ENCODE data around the gene ACOD1.
"Not testable (repeated sequence)": the region's sequence is repeated elsewhere in the genome, so short reads cannot be mapped to it uniquely, and the experiment has no call there.

DNA sequence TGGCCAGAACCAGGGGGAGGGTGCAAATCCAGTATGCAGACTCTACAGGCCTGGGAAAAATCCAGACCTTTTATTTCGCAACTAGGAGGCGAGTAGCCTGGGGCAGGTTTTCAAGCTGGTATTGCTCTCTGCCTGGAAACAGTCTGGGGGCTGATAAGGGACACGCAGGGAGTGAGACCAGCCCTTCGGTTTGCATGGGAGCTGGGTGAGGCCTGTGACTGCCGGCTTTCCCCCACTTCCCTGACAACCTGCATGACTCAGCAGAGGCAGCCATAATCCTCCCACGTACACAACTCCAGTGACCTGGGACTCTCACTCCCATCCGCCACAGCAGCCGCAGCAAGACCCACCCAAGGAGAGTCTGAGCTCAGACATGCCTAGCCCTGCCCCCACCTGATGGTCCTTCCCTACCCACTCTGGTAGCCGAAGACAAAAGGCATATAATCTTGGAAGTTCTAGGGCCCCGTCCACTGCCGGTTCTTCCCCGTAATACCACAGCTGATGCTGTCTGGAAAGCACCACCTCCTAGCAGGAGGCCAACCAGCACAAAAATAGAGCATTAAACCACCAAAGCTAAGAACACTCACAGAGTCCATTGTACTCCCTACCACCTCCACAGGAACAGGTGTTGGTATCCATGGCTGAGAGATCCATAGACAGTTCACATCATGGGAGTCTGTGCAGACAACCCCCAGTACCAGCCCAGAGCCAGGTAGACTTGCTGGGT, 30.4 kb upstream of the ACOD1 start:
- TF ChIP-seq, protein P1, sequence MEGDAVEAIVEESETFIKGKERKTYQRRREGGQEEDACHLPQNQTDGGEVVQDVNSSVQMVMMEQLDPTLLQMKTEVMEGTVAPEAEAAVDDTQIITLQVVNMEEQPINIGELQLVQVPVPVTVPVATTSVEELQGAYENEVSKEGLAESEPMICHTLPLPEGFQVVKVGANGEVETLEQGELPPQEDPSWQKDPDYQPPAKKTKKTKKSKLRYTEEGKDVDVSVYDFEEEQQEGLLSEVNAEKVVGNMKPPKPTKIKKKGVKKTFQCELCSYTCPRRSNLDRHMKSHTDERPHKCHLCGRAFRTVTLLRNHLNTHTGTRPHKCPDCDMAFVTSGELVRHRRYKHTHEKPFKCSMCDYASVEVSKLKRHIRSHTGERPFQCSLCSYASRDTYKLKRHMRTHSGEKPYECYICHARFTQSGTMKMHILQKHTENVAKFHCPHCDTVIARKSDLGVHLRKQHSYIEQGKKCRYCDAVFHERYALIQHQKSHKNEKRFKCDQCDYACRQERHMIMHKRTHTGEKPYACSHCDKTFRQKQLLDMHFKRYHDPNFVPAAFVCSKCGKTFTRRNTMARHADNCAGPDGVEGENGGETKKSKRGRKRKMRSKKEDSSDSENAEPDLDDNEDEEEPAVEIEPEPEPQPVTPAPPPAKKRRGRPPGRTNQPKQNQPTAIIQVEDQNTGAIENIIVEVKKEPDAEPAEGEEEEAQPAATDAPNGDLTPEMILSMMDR (IDR thresholded peaks at IDR 0.05; ENCODE audit: poor library complexity): not testable (repeated sequence)
- not testable (repeated sequence) for TF ChIP-seq EZH2phosphoT487 (IDR thresholded peaks at IDR 0.05; ENCODE audit: low read depth, severe bottlenecking, unreplicated experiment); EZH2 (IDR thresholded peaks at IDR 0.05; ENCODE audit: borderline replicate concordance)

All from hepatocyte (in vitro differentiated cells).